Measurements from ENCODE around the gene TLR3. TPM values are rescaled to one million over a fixed set of nuclear protein-coding genes. Genes with fewer than 3 reads are reported as not detected.

Gene TLR3
- total and polyA plus RNA-seq, 2 of the 8 experiments (the other 6 are each of a cell fraction or from before 2014, with no cell fraction given): 1.00 to 2.6 TPM

GRCh38 chr4:186097386-186097785 is 28.4 kb downstream of the TLR3 start:
- Histone ChIP-seq H3K4me3 (ENCODE audit: extremely low read depth in 1 of 4, insufficient read depth in 2 of 4, low read depth in 3 of 4, low read length in 4 of 4) (no peak overlapping the region), H3K79me1 (ENCODE audit: low read depth, low read length) (no peaks in the 10 kb centered on the region), H4K91ac (replicated peaks; ENCODE audit: insufficient read length, low read length) (no peak overlapping the region), H3K18ac (ENCODE audit: extremely low read depth, low read length) (no peak overlapping the region), H3K4me2 (ENCODE audit: insufficient read depth in 1 of 2, low read depth in 2 of 2, low read length in 2 of 2) (no peak overlapping the region), H2BK15ac (ENCODE audit: low read length) (no peak overlapping the region), H3K23me2 (ENCODE audit: low read depth, low read length) (no peaks in the 10 kb centered on the region), H3K79me2 (ENCODE audit: control insufficient read depth in 1 of 2, insufficient read depth in 2 of 2, low read length in 2 of 2) (no peaks in the 10 kb centered on the region), H3K56ac (replicated peaks; ENCODE audit: insufficient read length, low read depth, low read length) (no peak overlapping the region), H2BK5ac (ENCODE audit: low read depth, low read length) (no peak overlapping the region), H3K36me3 (ENCODE audit: control insufficient read depth in 2 of 4, insufficient read depth in 4 of 4, low read length in 3 of 4) (no peaks in the 10 kb centered on the region), H3K27me3 (replicated peaks in 1 of 4; ENCODE audit: control insufficient read depth in 3 of 4, extremely low read depth in 1 of 4, insufficient read depth in 3 of 4, low read length in 3 of 4) (peaks cover 0 to 2% (median under 1%) of the 10 kb centered on the region in 4 experiments; a peak in 2 of 7 replicates), H2BK20ac (ENCODE audit: low read length) (no peak overlapping the region), H3K14ac (ENCODE audit: insufficient read length) (no peak overlapping the region), H3K23ac (ENCODE audit: insufficient read length) (no peak overlapping the region), H2BK12ac (ENCODE audit: low read depth, low read length) (no peak overlapping the region), H3K9me3 (ENCODE audit: insufficient read depth in 2 of 2, low read depth in 1 of 2, low read length in 1 of 2) (no peaks in the 10 kb centered on the region), H4K8ac (ENCODE audit: extremely low read depth, insufficient read depth, low read length) (no peak overlapping the region), H3K9ac (replicated peaks in 1 of 4; ENCODE audit: extremely low read depth in 1 of 4, low read depth in 3 of 4, low read length in 3 of 4) (no peak overlapping the region), H3K27ac (ENCODE audit: low read depth, low read length) (no peak overlapping the region), H2AK5ac (ENCODE audit: low read depth, low read length) (no peak overlapping the region), H2BK120ac (replicated peaks; ENCODE audit: low read depth, low read length) (no peak overlapping the region), H4K5ac (ENCODE audit: insufficient read length, low read depth, low read length) (no peak overlapping the region), H2AFZ (ENCODE audit: low read length) (no peak overlapping the region), H3K4ac (replicated peaks; ENCODE audit: insufficient read length, low read depth, low read length) (no peak overlapping the region), H4K20me1 (replicated peaks in 1 of 2; ENCODE audit: control insufficient read depth in 1 of 2, insufficient read depth in 2 of 2, low read length in 2 of 2) (no peaks in the 10 kb centered on the region), H3K4me1 (replicated peaks in 1 of 4; ENCODE audit: control insufficient read depth in 3 of 4, insufficient read depth in 4 of 4, low read length in 3 of 4) (peaks cover 0 to 2% (median 0%) of the 10 kb centered on the region in 4 experiments; a peak in 1 of 7 replicates)
- 91% methylated on average over 5 of the region's 5 CpGs; no CpG with 5 or more reads in 1 of the 2 experiments for WGBS, 2 experiments (ENCODE audit: extremely low coverage in 1 of 2, insufficient coverage in 1 of 2, insufficient read length in 1 of 2, insufficient replicate concordance in 2 of 2, low coverage in 1 of 2, low lambda C conversion rate in 2 of 2, missing lambda C conversion rate in 1 of 2)
- CTCF ChIA-PET (ENCODE audit: partially characterized antibody): interaction anchor here (0.7 to 1.9 kb wide), 7 partner anchors 9 to 40 kb away, joined by 3 to 8 read pairs (median 4); partner anchors contain the start of gene TLR3
- POLR2A ChIA-PET (ENCODE audit: partially characterized antibody): interaction anchor here (1.3 kb wide), 1 partner anchor 16 kb away, joined by 4 read pairs; no protein-coding TSS in a partner anchor
- no peak for FAIRE-seq
- TF ChIP-seq CEBPB (IDR thresholded peaks at IDR 0.05; ENCODE audit: low read depth, low read length): no peak
- no peak for TF ChIP-seq SIN3A (conservative IDR thresholded peaks at IDR 0.05 in 1 of 2, IDR thresholded peaks at IDR 0.05 in 1 of 2; ENCODE audit: low read depth in 1 of 2, low read length in 2 of 2)
- no peak for TF ChIP-seq ASH2L (IDR thresholded peaks at IDR 0.05; ENCODE audit: low read length)
- no peak for TF ChIP-seq POLR2AphosphoS5 (IDR thresholded peaks at IDR 0.05; ENCODE audit: low read depth, low read length)
- no peak for TF ChIP-seq SAP30 (IDR thresholded peaks at IDR 0.05; ENCODE audit: insufficient read depth, insufficient replicate concordance, low read length)
- TF ChIP-seq FOSL1 (IDR thresholded peaks at IDR 0.05; ENCODE audit: insufficient read depth, low read depth, low read length): no peak
- no peak for TF ChIP-seq SIX5 (IDR thresholded peaks at IDR 0.05; ENCODE audit: low read depth, low read length)
- no peak for DNase-seq (ENCODE audit: low read depth in 1 of 2, low spot score in 2 of 2)
